Osteocyte (in vitro differentiated cells): ENCODE results near the gene B3GALT5. TPM values are rescaled to one million over a fixed set of nuclear protein-coding genes. Genes with fewer than 3 reads are reported as not detected.

ENCODE experiments used
- DNase-seq: peaks from one replicate; pipeline ENCODE4 v3.0.0; 2021; ENCODE audit warnings: mixed read lengths; ENCODE audit not compliant: unreplicated experiment; ENCODE audit errors: extremely low spot score
- H3K27ac Mint-ChIP-seq: one replicate; pipeline ENCODE4 v1.8.0; 2021; ENCODE audit warnings: mild to moderate bottlenecking, mixed read lengths; ENCODE audit not compliant: unreplicated experiment
- H3K27me3 Mint-ChIP-seq: one replicate; pipeline ENCODE4 v1.8.0; 2021; ENCODE audit warnings: mixed read lengths; ENCODE audit not compliant: unreplicated experiment
- H3K36me3 Mint-ChIP-seq: one replicate; pipeline ENCODE4 v1.8.0; 2021; ENCODE audit warnings: mixed read lengths; ENCODE audit not compliant: unreplicated experiment
- H3K4me1 Mint-ChIP-seq: one replicate; pipeline ENCODE4 v1.8.0; 2021; ENCODE audit warnings: mixed read lengths; ENCODE audit not compliant: unreplicated experiment
- H3K4me3 Mint-ChIP-seq: one replicate; pipeline ENCODE4 v1.8.0; 2021; ENCODE audit warnings: mild to moderate bottlenecking, moderate library complexity, mixed read lengths; ENCODE audit not compliant: unreplicated experiment
- H3K9me3 Mint-ChIP-seq: one replicate; pipeline ENCODE4 v1.8.0; 2021; ENCODE audit warnings: mixed read lengths; ENCODE audit not compliant: unreplicated experiment
- CTCF ChIP-seq: fragments of 200-600 bp; sonication (generic); IDR thresholded peaks from 2 replicates; pipeline ENCODE4 v1.5.0; 2021; ENCODE audit warnings: antibody characterized with exemption, mild to moderate bottlenecking, moderate library complexity
- total RNA-seq: library from RNA; stranded (reverse); gene quantifications from 2 replicates; pipeline ENCODE4 v1.2.1, GENCODE V29; 2021

B3GALT5 gene
- total RNA-seq, 1 donor from 2014 or later: not detected

- no peaks in the 10 kb centered on the region for H3K36me3 Mint-ChIP-seq
- peaks cover 3% of the 10 kb centered on the region for H3K9me3 Mint-ChIP-seq
- H3K27me3 Mint-ChIP-seq: no peaks in the 10 kb centered on the region
- no peak overlapping the region for H3K27ac Mint-ChIP-seq
- H3K4me1 Mint-ChIP-seq: no peaks in the 10 kb centered on the region
- DNase-seq: no peak
- no peak for TF ChIP-seq CTCF
- no peak overlapping the region for H3K4me3 Mint-ChIP-seq
Observed at GRCh38 chr21:39680216-39680615, 67.5 kb downstream of the B3GALT5 start.

- Mint-ChIP-seq H3K27me3 (no peaks in the 10 kb centered on the region), H3K4me3 (no peak overlapping the region)
- DNase-seq: no peak
Observed at GRCh38 chr21:39681257-39681656, 68.5 kb downstream of the B3GALT5 start.

GRCh38 chr21:39681845-39682244, 69.1 kb downstream of the B3GALT5 start:
- DNase-seq: no peak
- Mint-ChIP-seq H3K27ac (no peak overlapping the region), H3K4me3 (no peak overlapping the region), H3K4me1 (no peaks in the 10 kb centered on the region), H3K36me3 (no peaks in the 10 kb centered on the region), H3K9me3 (no peaks in the 10 kb centered on the region), H3K27me3 (no peaks in the 10 kb centered on the region)
- TF ChIP-seq CTCF: no peak

More at GRCh38 chr21:39681257-39681656, 68.5 kb downstream of the B3GALT5 start:
- no peak for TF ChIP-seq CTCF
- Mint-ChIP-seq H3K27ac (no peak overlapping the region), H3K9me3 (no peaks in the 10 kb centered on the region), H3K4me1 (no peaks in the 10 kb centered on the region), H3K36me3 (no peaks in the 10 kb centered on the region)

GRCh38 chr21:39685236-39685635, 72.5 kb downstream of the B3GALT5 start:
- H3K9me3 Mint-ChIP-seq: no peaks in the 10 kb centered on the region
- DNase-seq: no peak
- TF ChIP-seq CTCF: no peak
- H3K4me3 Mint-ChIP-seq: no peak overlapping the region
- peaks cover 2% of the 10 kb centered on the region for H3K27me3 Mint-ChIP-seq
- no peaks in the 10 kb centered on the region for H3K4me1 Mint-ChIP-seq
- no peaks in the 10 kb centered on the region for H3K36me3 Mint-ChIP-seq
- no peak overlapping the region for H3K27ac Mint-ChIP-seq

GRCh38 chr21:39685991-39686390, 73.3 kb downstream of the B3GALT5 start:
- no peak for TF ChIP-seq CTCF
- H3K27me3 Mint-ChIP-seq: peaks cover 4% of the 10 kb centered on the region
- H3K4me1 Mint-ChIP-seq: no peaks in the 10 kb centered on the region
- H3K27ac Mint-ChIP-seq: no peak overlapping the region
- DNase-seq: no peak
- no peaks in the 10 kb centered on the region for H3K9me3 Mint-ChIP-seq
- no peaks in the 10 kb centered on the region for H3K36me3 Mint-ChIP-seq
- no peak overlapping the region for H3K4me3 Mint-ChIP-seq
